Stimulated activated naive CD8-positive, alpha-beta T cell treated with anti-CD3 and anti-CD28 coated beads, Interleukin-15, Interleukin-2, amounts not matched to agents 100 ng/mL and 50 ng/mL, for 24 hours (primary cell): ENCODE measurements around the gene SASH3.

Experiments
- H3K27ac Mint-ChIP-seq: one replicate; pipeline ENCODE4 v1.8.0; 2021; ENCODE audit warnings: mild to moderate bottlenecking, mixed read lengths
- H3K27me3 Mint-ChIP-seq: one replicate; pipeline ENCODE4 v1.8.0; 2021; ENCODE audit warnings: mixed read lengths
- H3K36me3 Mint-ChIP-seq: one replicate; pipeline ENCODE4 v1.8.0; 2021; ENCODE audit warnings: low read depth, mixed read lengths
- H3K4me1 Mint-ChIP-seq: one replicate; pipeline ENCODE4 v1.8.0; 2021; ENCODE audit warnings: low read depth, mixed read lengths
- H3K4me3 Mint-ChIP-seq: one replicate; pipeline ENCODE4 v1.8.0; 2021; ENCODE audit warnings: mild to moderate bottlenecking, mixed read lengths
- H3K9me3 Mint-ChIP-seq: one replicate; pipeline ENCODE4 v1.8.0; 2021; ENCODE audit warnings: mixed read lengths

The SASH3 gene

GRCh38 chrX:129786210-129786651 lies 6.5 kb downstream of the SASH3 start:
- peak overlapping the region; percentile 67 for H3K4me3 Mint-ChIP-seq
- H3K27ac Mint-ChIP-seq, result peak overlapping the region; percentile 88
- H3K4me1 Mint-ChIP-seq, result peaks cover 46% of the 10 kb centered on the region
- no peaks in the 10 kb centered on the region for H3K27me3 Mint-ChIP-seq
- H3K36me3 Mint-ChIP-seq, result peaks cover 57% of the 10 kb centered on the region
- no peaks in the 10 kb centered on the region for H3K9me3 Mint-ChIP-seq

GRCh38 chrX:129787336-129788055 lies 7.7 kb downstream of the SASH3 start:
- peak overlapping the region; percentile 69 for H3K27ac Mint-ChIP-seq
- H3K36me3 Mint-ChIP-seq, result peaks cover 51% of the 10 kb centered on the region
- peak overlapping the region; percentile 62 for H3K4me3 Mint-ChIP-seq
- H3K27me3 Mint-ChIP-seq, result no peaks in the 10 kb centered on the region
- peaks cover 46% of the 10 kb centered on the region for H3K4me1 Mint-ChIP-seq
- no peaks in the 10 kb centered on the region for H3K9me3 Mint-ChIP-seq

- Mint-ChIP-seq H3K27ac (no peak overlapping the region), H3K4me1 (peaks cover 37% of the 10 kb centered on the region), H3K4me3 (no peak overlapping the region), H3K9me3 (no peaks in the 10 kb centered on the region), H3K27me3 (no peaks in the 10 kb centered on the region), H3K36me3 (peaks cover 44% of the 10 kb centered on the region)
Observed at GRCh38 chrX:129788527-129788926, 8.8 kb downstream of the SASH3 start.

- H3K36me3 Mint-ChIP-seq, result peaks cover 33% of the 10 kb centered on the region
Observed at GRCh38 chrX:129790146-129790545, 10.4 kb downstream of the SASH3 start.

GRCh38 chrX:129790808-129791207 lies 11.1 kb downstream of the SASH3 start:
- Mint-ChIP-seq H3K27ac (no peak overlapping the region), H3K27me3 (no peaks in the 10 kb centered on the region), H3K36me3 (peaks cover 30% of the 10 kb centered on the region), H3K4me1 (peaks cover 17% of the 10 kb centered on the region), H3K9me3 (no peaks in the 10 kb centered on the region), H3K4me3 (no peak overlapping the region)

More at GRCh38 chrX:129790146-129790545, 10.4 kb downstream of the SASH3 start:
- Mint-ChIP-seq H3K27ac (peak overlapping the region; percentile 75), H3K27me3 (no peaks in the 10 kb centered on the region), H3K4me1 (peaks cover 23% of the 10 kb centered on the region), H3K9me3 (no peaks in the 10 kb centered on the region), H3K4me3 (no peak overlapping the region)

GRCh38 chrX:129791336-129791735 lies 11.6 kb downstream of the SASH3 start:
- Mint-ChIP-seq H3K27ac (no peak overlapping the region), H3K9me3 (no peaks in the 10 kb centered on the region), H3K27me3 (no peaks in the 10 kb centered on the region)

GRCh38 chrX:129791961-129792570 lies 12.3 kb downstream of the SASH3 start:
- Mint-ChIP-seq H3K27me3 (no peaks in the 10 kb centered on the region), H3K4me1 (peaks cover 7% of the 10 kb centered on the region), H3K36me3 (peaks cover 26% of the 10 kb centered on the region), H3K27ac (no peak overlapping the region), H3K4me3 (no peak overlapping the region), H3K9me3 (no peaks in the 10 kb centered on the region)

More at GRCh38 chrX:129791336-129791735, 11.6 kb downstream of the SASH3 start:
- no peak overlapping the region for H3K4me3 Mint-ChIP-seq
- peaks cover 11% of the 10 kb centered on the region for H3K4me1 Mint-ChIP-seq
- H3K36me3 Mint-ChIP-seq, result peaks cover 29% of the 10 kb centered on the region

- peaks cover 3% of the 10 kb centered on the region for H3K4me1 Mint-ChIP-seq
- H3K9me3 Mint-ChIP-seq, result no peaks in the 10 kb centered on the region
- no peaks in the 10 kb centered on the region for H3K27me3 Mint-ChIP-seq
- H3K4me3 Mint-ChIP-seq, result no peak overlapping the region
- H3K27ac Mint-ChIP-seq, result no peak overlapping the region
- peaks cover 24% of the 10 kb centered on the region for H3K36me3 Mint-ChIP-seq
Observed at GRCh38 chrX:129792586-129793291, 13.0 kb downstream of the SASH3 start.

- no peaks in the 10 kb centered on the region for H3K9me3 Mint-ChIP-seq
- H3K4me1 Mint-ChIP-seq, result peaks cover 12% of the 10 kb centered on the region
- H3K27ac Mint-ChIP-seq, result no peak overlapping the region
- no peak overlapping the region for H3K4me3 Mint-ChIP-seq
- no peaks in the 10 kb centered on the region for H3K27me3 Mint-ChIP-seq
- H3K36me3 Mint-ChIP-seq, result peaks cover 23% of the 10 kb centered on the region
Observed at GRCh38 chrX:129793604-129794191, 13.9 kb downstream of the SASH3 start.

GRCh38 chrX:129795584-129795983 lies 15.8 kb downstream of the SASH3 start:
- no peaks in the 10 kb centered on the region for H3K27me3 Mint-ChIP-seq
- H3K4me3 Mint-ChIP-seq, result no peak overlapping the region
- H3K36me3 Mint-ChIP-seq, result peaks cover 14% of the 10 kb centered on the region
- peaks cover 29% of the 10 kb centered on the region for H3K4me1 Mint-ChIP-seq
- peak overlapping the region; percentile 72 for H3K27ac Mint-ChIP-seq
- H3K9me3 Mint-ChIP-seq, result no peaks in the 10 kb centered on the region

- Mint-ChIP-seq H3K27ac (peak overlapping the region; percentile 52), H3K4me1 (peaks cover 29% of the 10 kb centered on the region), H3K9me3 (no peaks in the 10 kb centered on the region), H3K27me3 (no peaks in the 10 kb centered on the region), H3K4me3 (no peak overlapping the region), H3K36me3 (peaks cover 13% of the 10 kb centered on the region)
Observed at GRCh38 chrX:129797251-129797906, 17.6 kb downstream of the SASH3 start.

- H3K9me3 Mint-ChIP-seq, result no peaks in the 10 kb centered on the region
- no peak overlapping the region for H3K4me3 Mint-ChIP-seq
- peaks cover 13% of the 10 kb centered on the region for H3K36me3 Mint-ChIP-seq
- peaks cover 30% of the 10 kb centered on the region for H3K4me1 Mint-ChIP-seq
- H3K27ac Mint-ChIP-seq, result peak overlapping the region; percentile 34
- no peaks in the 10 kb centered on the region for H3K27me3 Mint-ChIP-seq
Observed at GRCh38 chrX:129798456-129798855, 18.7 kb downstream of the SASH3 start.

GRCh38 chrX:129798888-129799287 lies 19.1 kb downstream of the SASH3 start:
- H3K27ac Mint-ChIP-seq, result peak overlapping the region; percentile 34
- no peaks in the 10 kb centered on the region for H3K27me3 Mint-ChIP-seq
- peaks cover 16% of the 10 kb centered on the region for H3K36me3 Mint-ChIP-seq
- H3K4me3 Mint-ChIP-seq, result no peak overlapping the region
- peaks cover 34% of the 10 kb centered on the region for H3K4me1 Mint-ChIP-seq
- no peaks in the 10 kb centered on the region for H3K9me3 Mint-ChIP-seq

- H3K27ac Mint-ChIP-seq, result peak overlapping the region; percentile 40
- peaks cover 35% of the 10 kb centered on the region for H3K4me1 Mint-ChIP-seq
- H3K4me3 Mint-ChIP-seq, result no peak overlapping the region
- H3K27me3 Mint-ChIP-seq, result no peaks in the 10 kb centered on the region
- H3K9me3 Mint-ChIP-seq, result no peaks in the 10 kb centered on the region
- H3K36me3 Mint-ChIP-seq, result peaks cover 16% of the 10 kb centered on the region
Observed at GRCh38 chrX:129800186-129800585, 20.4 kb downstream of the SASH3 start.
